GM23338 (cell line): Measurements from ENCODE around the gene RAB3B.

Experiments used
- CREB1 ChIP-seq: fragments of 250-450 bp; sonication (Bioruptor Pico); IDR thresholded peaks from 2 replicates; pipeline ENCODE4 v1.5.0; 2020; ENCODE audit warnings: low read depth, mild to moderate bottlenecking, moderate library complexity
- CTCF ChIP-seq, 2 experiments: fragments of 200-600 bp in 1 of 2; sonication (generic) in 1 of 2; conservative IDR thresholded peaks; 2 replicates each; pipeline versions ENCODE4 v1.5.1 to v1.6.1; 2016 to 2017; ENCODE audit warnings: antibody characterized with exemption in 2 of 2, low read depth in 2 of 2, mild to moderate bottlenecking in 2 of 2, moderate library complexity in 1 of 2
- ETS1 ChIP-seq: IDR thresholded peaks from 2 replicates; pipeline ENCODE4 v1.6.1; 2016; ENCODE audit warnings: antibody characterized with exemption
- EZH2 ChIP-seq: fragments of 200-600 bp; sonication (generic); IDR thresholded peaks from one replicate; pipeline ENCODE4 v1.8.0; 2017; ENCODE audit warnings: antibody characterized with exemption, mild to moderate bottlenecking, low read depth; ENCODE audit not compliant: unreplicated experiment
- EZH2phosphoT487 ChIP-seq: fragments of 200-600 bp; sonication (generic); IDR thresholded peaks from one replicate; pipeline ENCODE4 v1.8.1; 2018; ENCODE audit warnings: antibody characterized with exemption; ENCODE audit not compliant: unreplicated experiment
- JUNB ChIP-seq: IDR thresholded peaks from one replicate; pipeline ENCODE4 v1.6.1; 2016; ENCODE audit warnings: antibody characterized with exemption; ENCODE audit not compliant: unreplicated experiment
- NANOG ChIP-seq: IDR thresholded peaks from 2 replicates; pipeline ENCODE4 v1.6.1; 2016; ENCODE audit warnings: antibody characterized with exemption, borderline replicate concordance
- POLR2AphosphoS5 ChIP-seq: IDR thresholded peaks from 2 replicates; pipeline ENCODE4 v1.6.1; 2016; ENCODE audit warnings: antibody characterized with exemption, low read depth
- REST ChIP-seq: IDR thresholded peaks from one replicate; pipeline ENCODE4 v1.6.1; 2018; ENCODE audit warnings: antibody characterized with exemption; ENCODE audit not compliant: unreplicated experiment
- STAT1 ChIP-seq: IDR thresholded peaks from one replicate; pipeline ENCODE4 v1.6.1; 2016; ENCODE audit warnings: antibody characterized with exemption; ENCODE audit not compliant: unreplicated experiment
- ZNF114 ChIP-seq: fragments of 250-450 bp; sonication (Bioruptor Pico); IDR thresholded peaks from 2 replicates; pipeline ENCODE4 v1.5.0; 2020; ENCODE audit warnings: mild to moderate bottlenecking, moderate library complexity
- ZNF331 ChIP-seq: fragments of 250-450 bp; sonication (Bioruptor Pico); IDR thresholded peaks from 2 replicates; pipeline ENCODE4 v1.5.0; 2020; ENCODE audit warnings: low read depth, mild to moderate bottlenecking, moderate library complexity
- ZNF462 ChIP-seq: fragments of 250-450 bp; sonication (Bioruptor Pico); IDR thresholded peaks from 2 replicates; pipeline ENCODE4 v1.5.0; 2020; ENCODE audit warnings: mild to moderate bottlenecking, moderate library complexity

GRCh38 chr1:51981555-51981954 lies 8.9 kb downstream of the RAB3B start:
- TF ChIP-seq CTCF (conservative IDR thresholded peaks at IDR 0.05; ENCODE audit: low read depth in 2 of 2) = no peak
- TF ChIP-seq EZH2 = no peak
- TF ChIP-seq POLR2AphosphoS5 = no peak
- TF ChIP-seq CREB1 (CRISPR knock-in tag) = no peak
- no peak for TF ChIP-seq JUNB
- TF ChIP-seq EZH2phosphoT487 = no peak
- no peak for TF ChIP-seq REST
- TF ChIP-seq STAT1 = no peak
- TF ChIP-seq ETS1 = no peak
- no peak for TF ChIP-seq NANOG
- no peak for TF ChIP-seq ZNF462 (CRISPR knock-in tag)
- no peak for TF ChIP-seq ZNF114 (CRISPR knock-in tag)
- no peak for TF ChIP-seq ZNF331 (CRISPR knock-in tag)
